SW480 (cell line): ENCODE data around the gene DDAH1.
A peak's percentile ranks its signal among the peaks of the same experiment; 100 is the strongest.

Source experiments
- DNase-seq: peaks from one replicate; pipeline ENCODE4 v3.0.0-alpha.2; 2016; ENCODE audit warnings: low spot score

Gene DDAH1

GRCh38 chr1:85274969-85275453, 189.9 kb downstream of the DDAH1 start:
- peak; percentile 56 for DNase-seq

- DNase-seq: no peak
Observed at GRCh38 chr1:85273397-85273796, 191.6 kb downstream of the DDAH1 start.

GRCh38 chr1:85268801-85269585, 196.0 kb downstream of the DDAH1 start:
- DNase-seq: no peak
